GM18499 (cell line): ENCODE results near the gene PPP3R1.
A peak's percentile ranks its signal among the peaks of the same experiment; 100 is the strongest.

Experiments used
- ATAC-seq: cut with Tn5 transposase; IDR thresholded peaks from one replicate; pipeline ENCODE4 v1.9.1; 2021; ENCODE audit warnings: moderate number of reproducible peaks; ENCODE audit not compliant: insufficient read depth, unreplicated experiment

PPP3R1 gene

GRCh38 chr2:68252400-68253218 is at the start of gene PPP3R1:
PPP3R1 (minus strand) TSS chr2:68252532; CDS start chr2:68252127, 405 bp downstream.
- peak; percentile 48 for ATAC-seq

GRCh38 chr2:68295516-68295915 is 43.2 kb upstream of the PPP3R1 start:
- peak; percentile 54 for ATAC-seq

- no peak for ATAC-seq
Measured at GRCh38 chr2:68294913-68295312, 42.6 kb upstream of the PPP3R1 start.

GRCh38 chr2:68294187-68294586 is 41.9 kb upstream of the PPP3R1 start:
- no peak for ATAC-seq

GRCh38 chr2:68293755-68294154 is 41.4 kb upstream of the PPP3R1 start:
- no peak for ATAC-seq

DNA sequence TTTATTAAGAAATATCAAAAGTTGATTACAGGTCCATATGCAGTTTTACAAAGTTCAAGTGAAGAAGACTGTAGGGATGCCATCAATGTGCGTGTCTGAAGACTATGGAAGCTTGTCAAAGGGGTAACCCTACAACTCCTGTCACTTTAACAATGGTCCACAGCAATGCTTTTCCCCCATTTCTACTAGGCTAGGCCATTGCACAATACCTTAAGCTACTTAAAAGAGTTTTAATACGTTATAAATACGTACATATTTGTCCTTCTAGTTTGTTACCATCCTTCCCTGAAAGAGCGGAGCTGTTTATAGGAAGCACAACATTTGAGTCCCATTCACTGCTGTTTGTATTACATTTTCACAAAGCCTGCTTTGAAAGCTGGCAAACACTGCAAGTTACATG is 40.7 kb upstream of the PPP3R1 start:
- ATAC-seq, result no peak

- no peak for ATAC-seq
Measured at GRCh38 chr2:68292108-68292710, 39.9 kb upstream of the PPP3R1 start.

GRCh38 chr2:68291314-68291713 is 39.0 kb upstream of the PPP3R1 start:
- ATAC-seq, result no peak

DNA sequence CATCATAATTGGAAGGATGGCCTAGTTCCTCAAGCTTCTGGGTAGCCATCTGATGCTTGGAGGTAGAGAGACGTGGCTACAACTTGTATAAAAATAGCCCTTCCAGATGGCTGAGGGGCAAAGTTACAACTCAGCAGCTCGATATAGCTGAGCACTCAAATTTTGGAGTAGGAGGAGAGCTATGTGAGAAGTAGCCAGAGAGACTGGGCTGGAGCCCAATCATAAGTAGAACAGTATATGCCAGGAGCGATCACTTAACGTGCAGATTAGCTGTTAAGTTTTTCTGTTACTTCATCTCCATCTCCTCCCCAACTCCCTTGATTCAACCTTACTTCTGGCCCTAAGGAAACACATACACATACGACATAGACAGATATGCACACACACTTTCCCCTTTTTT is 38.6 kb upstream of the PPP3R1 start:
- ATAC-seq, result no peak

GRCh38 chr2:68287580-68288441 is 35.5 kb upstream of the PPP3R1 start:
- no peak for ATAC-seq

DNA sequence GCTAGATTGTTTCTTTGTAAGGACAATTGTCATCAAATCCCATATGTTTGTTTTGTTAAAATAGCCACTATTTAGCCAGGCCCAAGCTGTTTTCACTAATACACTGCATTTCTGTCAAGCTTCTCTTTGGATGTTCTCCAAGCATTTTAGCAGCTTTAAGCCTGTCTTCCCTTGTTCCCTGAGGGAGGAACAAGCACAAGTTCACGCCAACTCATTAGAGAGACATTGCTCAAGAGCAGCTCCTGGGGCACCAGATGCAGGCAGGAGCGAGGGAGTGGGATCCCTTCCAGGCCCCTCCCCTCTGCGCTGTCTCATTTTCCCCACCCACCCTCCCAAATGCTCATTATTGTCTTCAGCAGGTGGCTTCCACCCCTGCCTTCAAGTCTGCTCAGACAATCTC is 32.6 kb upstream of the PPP3R1 start:
- no peak for ATAC-seq

GRCh38 chr2:68283419-68283812 is 31.1 kb upstream of the PPP3R1 start:
- ATAC-seq, result no peak

- ATAC-seq, result no peak
Measured at GRCh38 chr2:68282811-68283418, 30.6 kb upstream of the PPP3R1 start.

GRCh38 chr2:68280796-68281195 is 28.5 kb upstream of the PPP3R1 start:
- no peak for ATAC-seq

DNA sequence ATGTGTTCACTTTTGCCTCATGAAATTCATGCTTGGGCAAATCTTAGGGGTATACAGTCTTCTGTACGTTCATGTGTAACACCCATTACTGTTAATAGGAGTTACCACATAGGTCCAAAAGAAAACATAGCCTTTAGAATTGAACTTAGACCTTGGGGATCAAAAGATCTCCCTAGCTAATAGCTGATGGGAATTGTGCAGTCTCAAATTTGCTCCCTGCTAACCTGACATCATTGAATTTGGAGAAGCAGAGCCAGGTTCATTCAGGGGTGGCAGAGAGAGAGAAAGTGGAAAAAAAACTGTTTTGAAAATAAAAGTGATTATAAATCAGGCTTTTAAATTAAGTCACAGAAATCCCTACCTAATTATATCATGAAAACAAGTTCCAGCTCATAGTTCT is 28.0 kb upstream of the PPP3R1 start:
- no peak for ATAC-seq

DNA sequence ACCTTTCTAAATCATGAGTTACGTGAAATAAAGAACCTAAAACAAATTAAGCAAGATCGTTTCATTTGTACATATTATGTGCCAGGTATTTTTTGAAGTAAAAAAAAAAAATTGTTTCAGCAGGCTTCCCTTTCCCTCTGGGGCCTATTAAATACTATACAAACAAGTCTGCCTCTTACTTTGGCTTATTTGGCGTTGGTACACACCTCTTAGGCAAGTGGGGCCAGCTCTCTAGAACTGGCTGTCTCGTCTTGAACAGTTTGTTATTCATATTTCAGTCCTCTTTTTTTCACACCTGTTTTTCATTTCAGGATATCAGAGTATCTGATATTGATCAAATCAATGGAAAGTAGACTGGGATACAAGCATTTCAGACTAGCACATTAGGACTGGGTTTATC is 27.4 kb upstream of the PPP3R1 start:
- ATAC-seq, result no peak

DNA sequence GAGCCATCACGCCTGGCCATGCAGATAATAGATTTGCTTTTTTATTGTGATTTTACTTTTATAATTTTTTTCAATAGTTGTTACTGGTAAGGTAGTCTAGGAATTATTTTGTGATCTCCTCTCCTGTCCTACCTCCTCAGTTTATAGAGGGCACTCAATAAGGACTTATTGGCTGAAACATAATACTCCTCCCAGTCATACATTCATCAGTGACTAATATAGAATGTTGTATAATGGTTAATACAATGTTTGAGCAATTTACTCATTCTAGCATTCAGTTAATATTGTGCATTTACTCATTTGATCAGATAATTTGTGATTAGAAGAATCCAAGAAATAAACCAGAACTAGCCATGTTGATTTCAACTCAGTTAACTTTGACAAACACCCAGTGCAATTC is 25.8 kb upstream of the PPP3R1 start:
- ATAC-seq, result no peak

DNA sequence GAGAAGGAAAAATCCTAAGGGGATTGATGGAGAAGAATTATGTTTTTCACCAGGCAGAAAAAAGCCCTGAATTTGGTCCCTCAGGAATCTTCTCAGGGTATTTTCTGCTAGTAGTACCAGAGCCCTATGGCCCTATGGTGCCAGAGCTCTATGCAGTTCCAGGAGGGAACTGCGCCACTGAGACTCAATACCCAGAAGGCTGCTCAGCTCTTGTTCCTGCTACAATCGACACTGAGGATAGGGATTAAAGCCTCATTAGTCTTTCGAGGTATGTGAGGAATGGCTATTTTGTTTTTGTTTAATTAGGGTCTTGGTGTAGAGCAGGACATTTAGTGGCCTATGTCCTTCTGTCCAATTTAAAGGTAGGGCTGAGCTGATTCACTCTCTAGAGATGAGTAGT is 21.7 kb upstream of the PPP3R1 start:
- no peak for ATAC-seq

DNA sequence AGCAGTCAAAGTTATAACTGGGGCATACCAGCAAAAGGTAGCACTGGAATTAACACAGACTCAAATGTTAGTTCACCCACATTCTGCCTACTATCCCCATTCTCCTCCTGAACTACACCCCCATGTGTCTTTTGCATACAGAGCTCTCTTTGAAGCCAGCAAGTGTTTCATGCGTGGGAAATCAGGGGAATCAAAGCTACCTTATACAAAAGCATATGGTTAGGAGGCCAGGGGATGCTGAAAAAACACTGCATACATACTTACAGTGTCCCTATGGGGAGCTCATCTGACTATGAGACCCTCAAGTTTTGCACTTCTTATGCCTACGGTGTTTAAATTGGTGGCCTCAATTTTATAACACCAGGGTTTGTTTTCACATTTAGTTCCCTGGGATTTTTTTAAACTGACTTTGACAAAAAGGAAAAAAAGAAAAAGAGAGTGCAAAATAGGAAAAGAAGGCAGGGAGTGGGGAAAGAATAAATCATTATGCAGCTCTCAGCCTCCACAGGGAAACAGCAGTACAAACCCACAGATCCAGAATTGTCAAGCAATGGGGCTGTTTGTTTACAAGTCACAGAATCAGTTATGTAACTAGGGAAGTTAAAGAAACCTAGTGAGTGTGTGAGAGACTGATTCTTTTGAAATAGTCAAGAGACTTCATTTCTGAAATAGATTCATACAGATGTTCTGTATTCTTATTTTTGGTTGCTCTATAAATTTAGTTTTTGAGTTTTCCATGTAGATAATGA is 20.1 kb upstream of the PPP3R1 start:
- no peak for ATAC-seq

GRCh38 chr2:68266655-68267054 is 14.3 kb upstream of the PPP3R1 start:
- no peak for ATAC-seq
